GM21423 (cell line): ENCODE measurements around the gene RNASE3.
"Not testable (repeated sequence)": the region's sequence is repeated elsewhere in the genome, so short reads cannot be mapped to it uniquely, and the experiment has no call there.

Source experiments
- ATAC-seq: cut with Tn5 transposase; IDR thresholded peaks from one replicate; pipeline ENCODE4 v1.9.1; 2021; ENCODE audit warnings: mild to moderate bottlenecking, moderate library complexity; ENCODE audit not compliant: unreplicated experiment

RNASE3 gene

GRCh38 chr14:20910822-20911221 is 19.6 kb downstream of the RNASE3 start:
- not testable (repeated sequence) for ATAC-seq

- not testable (repeated sequence) for ATAC-seq
Observed at GRCh38 chr14:20919038-20919756, 28.0 kb downstream of the RNASE3 start.

GRCh38 chr14:20923766-20924297 is 32.6 kb downstream of the RNASE3 start:
- ATAC-seq: not testable (repeated sequence)

DNA sequence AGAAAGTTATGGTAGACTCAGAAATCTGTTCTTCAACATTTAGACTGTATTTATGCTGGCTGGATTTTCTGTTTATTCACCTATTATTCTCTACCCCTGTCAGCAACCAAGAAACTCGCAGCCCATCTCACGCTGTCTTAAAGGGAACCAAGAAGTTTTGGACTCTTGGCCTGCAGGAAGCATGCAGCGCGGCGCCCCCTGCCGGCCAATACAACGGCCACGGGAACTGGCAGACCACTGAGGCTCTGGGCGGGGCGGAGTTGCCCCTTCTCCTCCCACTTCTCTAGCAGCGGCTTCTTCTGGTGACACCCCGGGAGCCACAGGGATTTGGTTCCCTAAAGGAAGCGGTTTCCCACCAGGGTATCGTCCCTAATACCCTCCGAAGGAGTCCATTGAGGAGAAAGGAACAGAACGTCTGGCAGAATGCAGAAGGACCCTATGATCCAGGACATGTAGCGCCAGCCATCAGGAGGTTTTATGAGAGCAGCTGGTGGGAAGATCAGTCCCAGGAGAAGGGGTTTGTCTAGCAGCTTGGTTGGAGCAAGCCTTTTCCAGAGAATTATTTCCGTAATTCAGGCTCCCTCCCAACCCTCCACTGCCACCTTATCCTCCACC is 43.1 kb downstream of the RNASE3 start:
- ATAC-seq: no peak

GRCh38 chr14:20935303-20935984 is 44.3 kb downstream of the RNASE3 start:
- no peak for ATAC-seq
